ENCODE data around the gene FRMD4A.

- TF ChIP-seq FOXA1 (IDR thresholded peaks at IDR 0.05), result no peak
- no peak for TF ChIP-seq ZNF384 (IDR thresholded peaks at IDR 0.05)
- no peak for TF ChIP-seq SP1 (IDR thresholded peaks at IDR 0.05)
- no peak for TF ChIP-seq SUZ12 (IDR thresholded peaks at IDR 0.05)
- TF ChIP-seq BHLHE40 (IDR thresholded peaks at IDR 0.05; ENCODE audit: borderline replicate concordance), result no peak
- no peak for TF ChIP-seq CTBP1 (IDR thresholded peaks at IDR 0.05; ENCODE audit: borderline replicate concordance)
- no peak for TF ChIP-seq ELF4 (IDR thresholded peaks at IDR 0.05)
- TF ChIP-seq FOXM1 (IDR thresholded peaks at IDR 0.05; ENCODE audit: borderline replicate concordance), result no peak
- TF ChIP-seq L3MBTL2 (conservative IDR thresholded peaks at IDR 0.05), result no peak
- no peak for TF ChIP-seq TARDBP (IDR thresholded peaks at IDR 0.05)
- TF ChIP-seq FOXK2 (IDR thresholded peaks at IDR 0.05), result no peak
- no peak for TF ChIP-seq PKNOX1 (IDR thresholded peaks at IDR 0.05)
- no peak for TF ChIP-seq NFRKB (IDR thresholded peaks at IDR 0.05)
These were observed 462.0 kb downstream of the FRMD4A start for GRCh38 chr10:13868528-13869294.
